OCI-LY3 (cell line): ENCODE results near the gene ASTN2.

Experiments used
- H2AFZ ChIP-seq: fragments of 200-600, 300-600 bp; shearing (Covaris generic); 2 replicates; pipeline ENCODE4 v1.6.0; 2014; ENCODE audit warnings: antibody characterized with exemption, low read depth, low read length
- H3K27ac ChIP-seq: fragments of 200-600, 300-600 bp; sonication (generic); 2 replicates; pipeline ENCODE4 v1.5.1; 2014; ENCODE audit warnings: mild to moderate bottlenecking, low read length, moderate library complexity, mixed read lengths
- H3K27me3 ChIP-seq: fragments of 200-600, 300-600 bp; sonication (generic); 2 replicates; pipeline ENCODE4 v1.6.1; 2014; ENCODE audit warnings: low read depth, low read length, mixed read lengths
- H3K36me3 ChIP-seq: fragments of 200-600, 300-600 bp; sonication (generic); replicated peaks from 2 replicates; pipeline ENCODE3; 2014; ENCODE audit warnings: low read depth, low read length, mixed read lengths
- H3K4me1 ChIP-seq: fragments of 300-600, 200-600 bp; sonication (generic); 2 replicates; pipeline ENCODE4 v1.6.1; 2014; ENCODE audit warnings: low read length, mixed read lengths
- H3K4me2 ChIP-seq: fragments of 200-600, 300-600 bp; sonication (generic); 2 replicates; pipeline ENCODE4 v1.6.1; 2014; ENCODE audit warnings: low read length, mixed read lengths
- H3K4me3 ChIP-seq: fragments of 300-600, 200-600 bp; sonication (generic); 2 replicates; pipeline ENCODE4 v1.5.1; 2014; ENCODE audit warnings: antibody characterized with exemption, mild to moderate bottlenecking, low read length, moderate library complexity
- H3K79me2 ChIP-seq: fragments of 300-600, 200-600 bp; shearing (Covaris generic); 2 replicates; pipeline ENCODE4 v1.6.1; 2014; ENCODE audit warnings: mild to moderate bottlenecking, low read length, mixed read lengths
- H3K9ac ChIP-seq: fragments of 300-600, 200-600 bp; shearing (Covaris generic); 2 replicates; pipeline ENCODE4 v1.6.0; 2014; ENCODE audit warnings: mild to moderate bottlenecking, low read length, moderate library complexity
- H3K9me3 ChIP-seq: fragments of 200-600, 300-600 bp; shearing (Covaris generic); 2 replicates; pipeline ENCODE4 v1.6.1; 2014; ENCODE audit warnings: low read length, mixed read lengths; ENCODE audit not compliant: insufficient read depth
- H4K20me1 ChIP-seq: fragments of 200-600, 300-600 bp; sonication (generic); 2 replicates; pipeline ENCODE4 v1.6.1; 2016; ENCODE audit warnings: low read length, mixed read lengths; ENCODE audit not compliant: insufficient read depth
- EZH2phosphoT487 ChIP-seq: fragments of 200-600 bp; shearing (Covaris generic); IDR thresholded peaks from 2 replicates; pipeline ENCODE4 v1.6.1; 2018; ENCODE audit warnings: antibody characterized with exemption, mixed run types, low read depth
- TF ChIP-seq, protein P1 (sequence below): fragments of 200-600, 300-600 bp; sonication (generic); IDR thresholded peaks from 2 replicates; pipeline ENCODE4 v1.5.1; 2014; ENCODE audit warnings: antibody characterized with exemption, low read length, low read depth

ASTN2 gene

DNA sequence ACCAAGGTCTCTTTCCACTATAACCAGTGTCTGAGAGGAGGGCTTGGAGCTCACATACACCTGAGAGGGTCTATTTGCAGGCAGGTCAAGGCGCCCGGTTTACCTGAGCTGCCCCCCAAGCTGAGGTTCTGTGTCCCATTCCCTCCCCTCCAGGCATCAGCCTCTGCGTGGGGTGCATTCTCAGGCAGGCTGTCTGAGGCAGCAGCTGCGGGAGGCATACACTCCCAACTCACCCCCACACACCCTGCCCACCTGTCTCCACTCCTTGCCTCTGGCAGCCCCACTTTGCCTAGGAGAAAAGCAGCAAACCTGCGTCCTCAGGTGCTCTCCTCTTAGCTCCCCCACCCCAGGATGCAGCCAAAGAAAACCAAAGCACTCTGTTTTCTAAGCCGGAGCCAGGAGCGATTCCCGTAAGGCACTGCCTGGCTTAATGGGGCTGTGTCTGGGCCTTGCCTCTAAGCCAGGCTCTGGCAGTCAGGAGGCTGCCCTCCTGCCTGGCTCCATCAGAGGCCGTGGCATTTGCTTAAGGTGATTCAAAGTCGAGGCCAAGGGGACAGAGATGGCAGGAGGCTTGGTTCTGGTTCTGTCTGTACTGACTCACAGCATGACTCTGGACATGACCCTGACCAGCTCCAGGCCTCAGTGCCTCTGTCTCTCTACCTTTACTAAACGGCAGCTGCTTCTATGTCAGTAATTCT lies 867.0 kb downstream of the ASTN2 start:
- H3K9ac ChIP-seq: no peak overlapping the region
- H3K27me3 ChIP-seq: no peaks in the 10 kb centered on the region
- H3K4me2 ChIP-seq: no peak overlapping the region
- no peaks in the 10 kb centered on the region for H3K4me1 ChIP-seq
- H3K9me3 ChIP-seq: no peaks in the 10 kb centered on the region
- no peak for TF ChIP-seq EZH2phosphoT487
- TF ChIP-seq, protein P1, sequence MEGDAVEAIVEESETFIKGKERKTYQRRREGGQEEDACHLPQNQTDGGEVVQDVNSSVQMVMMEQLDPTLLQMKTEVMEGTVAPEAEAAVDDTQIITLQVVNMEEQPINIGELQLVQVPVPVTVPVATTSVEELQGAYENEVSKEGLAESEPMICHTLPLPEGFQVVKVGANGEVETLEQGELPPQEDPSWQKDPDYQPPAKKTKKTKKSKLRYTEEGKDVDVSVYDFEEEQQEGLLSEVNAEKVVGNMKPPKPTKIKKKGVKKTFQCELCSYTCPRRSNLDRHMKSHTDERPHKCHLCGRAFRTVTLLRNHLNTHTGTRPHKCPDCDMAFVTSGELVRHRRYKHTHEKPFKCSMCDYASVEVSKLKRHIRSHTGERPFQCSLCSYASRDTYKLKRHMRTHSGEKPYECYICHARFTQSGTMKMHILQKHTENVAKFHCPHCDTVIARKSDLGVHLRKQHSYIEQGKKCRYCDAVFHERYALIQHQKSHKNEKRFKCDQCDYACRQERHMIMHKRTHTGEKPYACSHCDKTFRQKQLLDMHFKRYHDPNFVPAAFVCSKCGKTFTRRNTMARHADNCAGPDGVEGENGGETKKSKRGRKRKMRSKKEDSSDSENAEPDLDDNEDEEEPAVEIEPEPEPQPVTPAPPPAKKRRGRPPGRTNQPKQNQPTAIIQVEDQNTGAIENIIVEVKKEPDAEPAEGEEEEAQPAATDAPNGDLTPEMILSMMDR: no peak
- H3K36me3 ChIP-seq: no peaks in the 10 kb centered on the region
- no peaks in the 10 kb centered on the region for H3K79me2 ChIP-seq
- no peak overlapping the region for H2AFZ ChIP-seq
- H4K20me1 ChIP-seq: no peaks in the 10 kb centered on the region
- H3K27ac ChIP-seq: no peak overlapping the region
- H3K4me3 ChIP-seq: no peak overlapping the region

GRCh38 chr9:116546711-116547581 lies 867.9 kb downstream of the ASTN2 start:
- H3K4me2 ChIP-seq: no peak overlapping the region

DNA sequence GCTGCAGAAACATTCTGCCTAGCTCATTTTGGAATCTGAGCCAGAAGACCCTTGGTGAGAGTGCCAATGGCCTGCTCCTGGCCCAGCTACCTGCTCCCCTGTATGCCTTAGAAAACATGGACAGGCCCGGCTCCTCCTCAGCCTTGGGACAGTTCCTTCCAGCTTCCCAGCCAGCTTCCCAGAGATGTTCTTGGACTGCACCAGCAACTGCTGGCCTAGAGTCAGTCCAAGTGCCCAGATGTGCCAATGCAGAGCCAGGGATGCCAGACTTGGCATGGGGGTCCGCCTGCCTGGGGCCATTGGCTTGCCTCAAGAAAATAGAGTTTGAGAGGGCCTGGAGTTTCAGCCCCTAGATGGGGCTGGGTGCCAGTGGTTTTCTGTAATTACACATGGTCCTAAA lies 870.0 kb downstream of the ASTN2 start:
- no peaks in the 10 kb centered on the region for H3K9me3 ChIP-seq
- H3K9ac ChIP-seq: no peak overlapping the region
- no peaks in the 10 kb centered on the region for H3K79me2 ChIP-seq
- H3K27ac ChIP-seq: no peak overlapping the region
- TF ChIP-seq, protein P1: no peak
- TF ChIP-seq EZH2phosphoT487: no peak
- no peak overlapping the region for H2AFZ ChIP-seq
- no peaks in the 10 kb centered on the region for H3K4me1 ChIP-seq
- H3K4me3 ChIP-seq: no peak overlapping the region
- no peaks in the 10 kb centered on the region for H3K36me3 ChIP-seq
- no peaks in the 10 kb centered on the region for H4K20me1 ChIP-seq
- H3K27me3 ChIP-seq: no peaks in the 10 kb centered on the region
- no peak overlapping the region for H3K4me2 ChIP-seq

More at GRCh38 chr9:116546711-116547581, 867.9 kb downstream of the ASTN2 start:
- Histone ChIP-seq H3K36me3 (no peaks in the 10 kb centered on the region), H3K27me3 (no peaks in the 10 kb centered on the region), H4K20me1 (no peaks in the 10 kb centered on the region), H3K4me3 (no peak overlapping the region), H3K27ac (no peak overlapping the region), H3K9me3 (no peaks in the 10 kb centered on the region), H3K9ac (no peak overlapping the region), H3K4me1 (no peaks in the 10 kb centered on the region), H3K79me2 (no peaks in the 10 kb centered on the region), H2AFZ (no peak overlapping the region)
- TF ChIP-seq, protein P1: no peak
- no peak for TF ChIP-seq EZH2phosphoT487

- Histone ChIP-seq H3K27ac (no peak overlapping the region), H3K27me3 (no peaks in the 10 kb centered on the region), H3K4me1 (no peaks in the 10 kb centered on the region), H3K4me2 (no peak overlapping the region), H4K20me1 (no peaks in the 10 kb centered on the region), H3K4me3 (no peak overlapping the region), H3K9ac (no peak overlapping the region), H3K9me3 (no peaks in the 10 kb centered on the region), H3K36me3 (no peaks in the 10 kb centered on the region), H2AFZ (no peak overlapping the region), H3K79me2 (no peaks in the 10 kb centered on the region)
- no peak for TF ChIP-seq EZH2phosphoT487
- TF ChIP-seq, protein P1: no peak
These were observed 871.0 kb downstream of the ASTN2 start for GRCh38 chr9:116543731-116544400.
